K562 (cell line): ENCODE results near the gene TREM1. TPM values are rescaled to one million over a fixed set of nuclear protein-coding genes. Genes with fewer than 3 reads are reported as not detected.
A peak's percentile ranks its signal among the peaks of the same experiment; 100 is the strongest.

Experiments used
- DACH1 ChIP-seq: fragments of 450-650 bp; IDR thresholded peaks from 2 replicates; pipeline ENCODE4 v1.6.1; 2018; ENCODE audit not compliant: partially characterized antibody
- DDX20 ChIP-seq: fragments of 450-650 bp; IDR thresholded peaks from 2 replicates; pipeline ENCODE4 v1.6.1; 2016; ENCODE audit warnings: missing genetic modification characterization, low read depth, mild to moderate bottlenecking, missing compliant biosample characterization, moderate library complexity
- E4F1 ChIP-seq: fragments of 250-450 bp; sonication (Bioruptor Pico); IDR thresholded peaks from 2 replicates; pipeline ENCODE4 v1.5.0; 2021; ENCODE audit warnings: mild to moderate bottlenecking, borderline replicate concordance
- EP400 ChIP-seq: fragments of 450-650 bp; IDR thresholded peaks from 2 replicates; pipeline ENCODE4 v1.6.1; 2017; ENCODE audit warnings: antibody characterized with exemption, mild to moderate bottlenecking, moderate library complexity
- NFE2L1 ChIP-seq: fragments of 450-650 bp; IDR thresholded peaks from 2 replicates; pipeline ENCODE4 v1.6.1; 2016; ENCODE audit warnings: missing genetic modification characterization, low read depth, mild to moderate bottlenecking, missing compliant biosample characterization, moderate library complexity, borderline replicate concordance
- SP1 ChIP-seq: sonication (generic); formaldehyde crosslinking; IDR thresholded peaks from 2 replicates; pipeline ENCODE4 v1.8.1; 2022; ENCODE audit warnings: mild to moderate bottlenecking, missing genetic modification reagents
- STAT5A ChIP-seq: IDR thresholded peaks from 2 replicates; pipeline ENCODE4 v1.6.1; 2012; ENCODE audit warnings: low read length, inconsistent platforms, borderline replicate concordance
- ZC3H4 ChIP-seq: sonication (generic); formaldehyde crosslinking; IDR thresholded peaks from 2 replicates; pipeline ENCODE4 v1.9.0; 2021; ENCODE audit warnings: missing genetic modification reagents, borderline replicate concordance
- ZNF133 ChIP-seq: fragments of 250-450 bp; sonication (Bioruptor Pico); IDR thresholded peaks from 2 replicates; pipeline ENCODE4 v1.4.0; 2020; ENCODE audit warnings: mild to moderate bottlenecking
- ZNF561 ChIP-seq: fragments of 450-650 bp; formaldehyde crosslinking; conservative IDR thresholded peaks from 2 replicates; pipeline ENCODE4 v1.4.0; 2020; ENCODE audit warnings: mild to moderate bottlenecking, moderate library complexity
- polyA plus RNA-seq, 8 experiments: library from polyadenylated mRNA; depleted of rRNA in 4 of 8; stranded (reverse) in 5 of 8; unstranded in 3 of 8; fragments of >200 nt; fragmentation: Nextera tagmentation in 2 of 8; fragmentation: Illumina TruSeq in 1 of 8; extraction: Ambion mirVana in 2 of 8; extraction: Trizol in 1 of 8; gene quantifications; 2 replicates each; pipeline versions ENCODE4 v1.2.1 to v1.2.3, GENCODE V29; 2011 to 2014; ENCODE audit warnings: inconsistent platforms in 1 of 8, missing spikeins in 1 of 8
- total RNA-seq, 7 experiments: library from RNA; depleted of rRNA in 6 of 7; stranded (reverse); fragments of >200 nt in 6 of 7; fragmentation: Illumina TruSeq in 2 of 7; extraction: Trizol in 2 of 7; gene quantifications; 2 replicates each; pipeline versions ENCODE4 v1.2.1 to v1.2.3, GENCODE V29; 2011 to 2021; ENCODE audit warnings: low replicate concordance in 1 of 7
- TF ChIP-seq, protein P1 (sequence below): fragments of 450-650 bp; IDR thresholded peaks from 2 replicates; pipeline ENCODE4 v1.7.1; 2018; ENCODE audit warnings: mild to moderate bottlenecking, low read depth; ENCODE audit not compliant: partially characterized antibody
- TF ChIP-seq, protein P2 (sequence below): sonication (generic); formaldehyde crosslinking; IDR thresholded peaks from 2 replicates; pipeline ENCODE4 v1.8.1; 2022; ENCODE audit warnings: missing genetic modification reagents
- TF ChIP-seq, protein P3 (sequence below): fragments of 250-450 bp; sonication (Bioruptor Pico); IDR thresholded peaks from 2 replicates; pipeline ENCODE4 v1.4.0; 2020

TREM1 gene
- total and polyA plus RNA-seq, 9 of the 15 experiments (the other 6 are each of a cell fraction or from before 2014, with no cell fraction given): not detected

DNA sequence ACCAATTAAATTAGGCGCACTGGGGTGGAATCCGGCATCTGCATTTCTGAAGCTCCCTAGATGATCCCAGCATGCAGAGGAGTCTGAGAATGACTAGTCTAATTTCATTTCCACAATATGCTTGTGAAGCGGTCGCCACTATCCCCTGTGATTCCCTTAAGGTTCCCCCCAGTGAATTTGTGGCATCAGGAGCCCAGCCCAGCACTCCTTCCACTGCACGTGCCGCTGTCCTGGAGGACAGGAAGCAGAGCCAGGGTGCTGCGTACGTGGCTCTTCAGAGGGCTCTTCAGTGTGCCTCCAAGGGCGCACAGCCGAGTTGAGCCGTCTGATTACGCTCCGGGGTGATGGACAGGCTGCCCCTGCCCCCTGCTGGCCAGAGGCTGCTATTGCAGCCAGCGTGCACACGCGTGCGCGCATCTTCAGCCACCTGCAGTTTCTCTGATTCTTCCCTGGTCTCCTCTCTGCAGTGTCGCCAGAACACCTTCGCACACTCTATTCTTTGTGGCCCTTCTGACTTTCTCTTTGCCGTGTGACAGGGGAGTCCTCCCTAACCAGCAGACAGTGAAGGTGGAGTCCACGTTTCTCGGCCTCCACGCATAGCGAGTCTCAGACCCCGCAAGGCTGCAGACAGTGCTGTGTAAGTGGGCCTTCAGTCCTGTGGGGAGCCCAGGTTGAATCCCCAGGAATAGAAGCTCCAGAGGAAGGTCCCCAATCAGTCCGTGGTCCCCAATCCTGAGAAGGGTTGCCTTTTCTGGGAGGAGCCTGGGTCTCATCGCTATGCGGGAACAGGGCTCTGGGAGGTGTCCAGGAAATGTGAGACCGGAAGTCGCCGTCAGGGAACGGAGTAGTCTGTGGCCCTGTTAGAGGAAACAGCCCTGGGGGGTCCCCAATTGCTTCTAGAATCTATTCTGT is 32.4 kb upstream of the TREM1 start (continued):
- TF ChIP-seq E4F1 (CRISPR knock-in tag): no peak
- no peak for TF ChIP-seq ZNF561 (CRISPR knock-in tag)
- TF ChIP-seq, protein P1, sequence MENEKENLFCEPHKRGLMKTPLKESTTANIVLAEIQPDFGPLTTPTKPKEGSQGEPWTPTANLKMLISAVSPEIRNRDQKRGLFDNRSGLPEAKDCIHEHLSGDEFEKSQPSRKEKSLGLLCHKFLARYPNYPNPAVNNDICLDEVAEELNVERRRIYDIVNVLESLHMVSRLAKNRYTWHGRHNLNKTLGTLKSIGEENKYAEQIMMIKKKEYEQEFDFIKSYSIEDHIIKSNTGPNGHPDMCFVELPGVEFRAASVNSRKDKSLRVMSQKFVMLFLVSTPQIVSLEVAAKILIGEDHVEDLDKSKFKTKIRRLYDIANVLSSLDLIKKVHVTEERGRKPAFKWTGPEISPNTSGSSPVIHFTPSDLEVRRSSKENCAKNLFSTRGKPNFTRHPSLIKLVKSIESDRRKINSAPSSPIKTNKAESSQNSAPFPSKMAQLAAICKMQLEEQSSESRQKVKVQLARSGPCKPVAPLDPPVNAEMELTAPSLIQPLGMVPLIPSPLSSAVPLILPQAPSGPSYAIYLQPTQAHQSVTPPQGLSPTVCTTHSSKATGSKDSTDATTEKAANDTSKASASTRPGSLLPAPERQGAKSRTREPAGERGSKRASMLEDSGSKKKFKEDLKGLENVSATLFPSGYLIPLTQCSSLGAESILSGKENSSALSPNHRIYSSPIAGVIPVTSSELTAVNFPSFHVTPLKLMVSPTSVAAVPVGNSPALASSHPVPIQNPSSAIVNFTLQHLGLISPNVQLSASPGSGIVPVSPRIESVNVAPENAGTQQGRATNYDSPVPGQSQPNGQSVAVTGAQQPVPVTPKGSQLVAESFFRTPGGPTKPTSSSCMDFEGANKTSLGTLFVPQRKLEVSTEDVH: no peak
- TF ChIP-seq DACH1: no peak
- TF ChIP-seq, protein P2, sequence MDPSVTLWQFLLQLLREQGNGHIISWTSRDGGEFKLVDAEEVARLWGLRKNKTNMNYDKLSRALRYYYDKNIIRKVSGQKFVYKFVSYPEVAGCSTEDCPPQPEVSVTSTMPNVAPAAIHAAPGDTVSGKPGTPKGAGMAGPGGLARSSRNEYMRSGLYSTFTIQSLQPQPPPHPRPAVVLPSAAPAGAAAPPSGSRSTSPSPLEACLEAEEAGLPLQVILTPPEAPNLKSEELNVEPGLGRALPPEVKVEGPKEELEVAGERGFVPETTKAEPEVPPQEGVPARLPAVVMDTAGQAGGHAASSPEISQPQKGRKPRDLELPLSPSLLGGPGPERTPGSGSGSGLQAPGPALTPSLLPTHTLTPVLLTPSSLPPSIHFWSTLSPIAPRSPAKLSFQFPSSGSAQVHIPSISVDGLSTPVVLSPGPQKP: no peak
- TF ChIP-seq, protein P3, sequence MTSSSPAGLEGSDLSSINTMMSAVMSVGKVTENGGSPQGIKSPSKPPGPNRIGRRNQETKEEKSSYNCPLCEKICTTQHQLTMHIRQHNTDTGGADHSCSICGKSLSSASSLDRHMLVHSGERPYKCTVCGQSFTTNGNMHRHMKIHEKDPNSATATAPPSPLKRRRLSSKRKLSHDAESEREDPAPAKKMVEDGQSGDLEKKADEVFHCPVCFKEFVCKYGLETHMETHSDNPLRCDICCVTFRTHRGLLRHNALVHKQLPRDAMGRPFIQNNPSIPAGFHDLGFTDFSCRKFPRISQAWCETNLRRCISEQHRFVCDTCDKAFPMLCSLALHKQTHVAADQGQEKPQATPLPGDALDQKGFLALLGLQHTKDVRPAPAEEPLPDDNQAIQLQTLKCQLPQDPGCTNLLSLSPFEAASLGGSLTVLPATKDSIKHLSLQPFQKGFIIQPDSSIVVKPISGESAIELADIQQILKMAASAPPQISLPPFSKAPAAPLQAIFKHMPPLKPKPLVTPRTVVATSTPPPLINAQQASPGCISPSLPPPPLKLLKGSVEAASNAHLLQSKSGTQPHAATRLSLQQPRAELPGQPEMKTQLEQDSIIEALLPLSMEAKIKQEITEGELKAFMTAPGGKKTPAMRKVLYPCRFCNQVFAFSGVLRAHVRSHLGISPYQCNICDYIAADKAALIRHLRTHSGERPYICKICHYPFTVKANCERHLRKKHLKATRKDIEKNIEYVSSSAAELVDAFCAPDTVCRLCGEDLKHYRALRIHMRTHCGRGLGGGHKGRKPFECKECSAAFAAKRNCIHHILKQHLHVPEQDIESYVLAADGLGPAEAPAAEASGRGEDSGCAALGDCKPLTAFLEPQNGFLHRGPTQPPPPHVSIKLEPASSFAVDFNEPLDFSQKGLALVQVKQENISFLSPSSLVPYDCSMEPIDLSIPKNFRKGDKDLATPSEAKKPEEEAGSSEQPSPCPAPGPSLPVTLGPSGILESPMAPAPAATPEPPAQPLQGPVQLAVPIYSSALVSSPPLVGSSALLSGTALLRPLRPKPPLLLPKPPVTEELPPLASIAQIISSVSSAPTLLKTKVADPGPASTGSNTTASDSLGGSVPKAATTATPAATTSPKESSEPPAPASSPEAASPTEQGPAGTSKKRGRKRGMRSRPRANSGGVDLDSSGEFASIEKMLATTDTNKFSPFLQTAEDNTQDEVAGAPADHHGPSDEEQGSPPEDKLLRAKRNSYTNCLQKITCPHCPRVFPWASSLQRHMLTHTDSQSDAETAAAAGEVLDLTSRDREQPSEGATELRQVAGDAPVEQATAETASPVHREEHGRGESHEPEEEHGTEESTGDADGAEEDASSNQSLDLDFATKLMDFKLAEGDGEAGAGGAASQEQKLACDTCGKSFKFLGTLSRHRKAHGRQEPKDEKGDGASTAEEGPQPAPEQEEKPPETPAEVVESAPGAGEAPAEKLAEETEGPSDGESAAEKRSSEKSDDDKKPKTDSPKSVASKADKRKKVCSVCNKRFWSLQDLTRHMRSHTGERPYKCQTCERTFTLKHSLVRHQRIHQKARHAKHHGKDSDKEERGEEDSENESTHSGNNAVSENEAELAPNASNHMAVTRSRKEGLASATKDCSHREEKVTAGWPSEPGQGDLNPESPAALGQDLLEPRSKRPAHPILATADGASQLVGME (CRISPR knock-in tag): peak; percentile 82; the same call in 1 of the 2 replicates
- no peak for TF ChIP-seq STAT5A
- no peak for TF ChIP-seq SP1 (CRISPR knock-in tag)
- TF ChIP-seq ZNF133 (CRISPR knock-in tag): no peak
- TF ChIP-seq EP400: peak; percentile 72
- no peak for TF ChIP-seq DDX20 (tag)
- TF ChIP-seq ZC3H4 (CRISPR knock-in tag): no peak
- no peak for TF ChIP-seq NFE2L1 (tag)
